Measurements from ENCODE around the gene SLC2A6. TPM values are rescaled to one million over a fixed set of nuclear protein-coding genes. Genes with fewer than 3 reads are reported as not detected.
A peak's percentile ranks its signal among the peaks of the same experiment; 100 is the strongest.

Gene SLC2A6
- total and polyA plus RNA-seq, 11 donors, result 1.8 to 10.4 (median 3.2) TPM

DNA sequence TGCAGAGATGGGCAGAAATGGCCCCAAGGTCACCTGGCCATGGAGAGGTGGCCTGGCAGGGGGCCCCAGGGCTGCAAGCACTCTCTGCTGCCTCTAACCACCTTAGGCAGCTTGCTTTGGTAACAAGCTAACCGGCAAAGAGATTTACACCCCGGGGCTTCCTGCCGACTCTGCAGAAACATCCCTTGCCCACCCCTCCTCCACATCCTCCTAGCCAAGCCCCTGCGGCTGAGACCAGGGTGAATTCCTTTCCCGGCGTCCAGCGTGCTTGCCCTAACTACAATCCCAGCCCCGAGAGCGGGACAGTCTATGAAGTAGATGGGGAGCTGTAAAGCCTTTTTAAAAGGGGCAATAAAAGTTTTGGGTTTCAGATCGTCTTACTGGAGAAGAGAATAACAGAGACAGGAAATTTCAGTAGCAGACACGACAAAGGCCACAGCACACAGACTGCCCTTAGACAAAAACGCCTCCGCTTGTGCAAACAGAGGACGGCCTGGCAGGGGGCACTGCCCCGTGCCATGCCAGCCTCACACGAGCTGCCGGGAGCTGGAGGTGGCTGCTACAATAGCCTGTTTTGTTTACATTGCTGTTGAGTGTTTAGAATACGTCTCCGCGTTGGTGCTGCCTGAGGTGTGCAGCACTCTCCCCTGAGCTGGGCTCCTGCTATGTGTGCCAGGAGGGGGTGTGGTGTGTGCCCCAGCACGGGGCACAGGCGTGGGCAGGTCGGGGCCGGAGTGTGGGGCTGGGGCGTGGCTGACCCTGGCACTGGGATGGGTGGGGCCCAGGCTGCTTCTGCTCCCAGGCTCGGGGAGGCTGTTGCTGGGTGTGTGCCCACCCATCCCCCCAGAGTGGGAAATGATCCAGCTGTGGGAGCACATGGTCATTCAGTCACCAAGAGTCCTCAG lies 30.5 kb upstream of the SLC2A6 start:
- no peaks in the 10 kb centered on the region for H3K27me3 ChIP-seq
- WGBS, 4 donors, result 13 to 22% (median 19%) methylated on average over 19 to 26 of the region's 26 CpGs
- peak in 2 of 5 donors; percentile 31 to 44 for DNase-seq
- no peaks in the 10 kb centered on the region for H3K9me3 ChIP-seq
- ATAC-seq, result peak in 1 of 4 donors; percentile 9
- no peak overlapping the region for H3K27ac ChIP-seq
- no peak overlapping the region for H3K4me3 ChIP-seq
- intact Hi-C loops (cut with DNase I), result no loop called here
- TF ChIP-seq, protein P1, sequence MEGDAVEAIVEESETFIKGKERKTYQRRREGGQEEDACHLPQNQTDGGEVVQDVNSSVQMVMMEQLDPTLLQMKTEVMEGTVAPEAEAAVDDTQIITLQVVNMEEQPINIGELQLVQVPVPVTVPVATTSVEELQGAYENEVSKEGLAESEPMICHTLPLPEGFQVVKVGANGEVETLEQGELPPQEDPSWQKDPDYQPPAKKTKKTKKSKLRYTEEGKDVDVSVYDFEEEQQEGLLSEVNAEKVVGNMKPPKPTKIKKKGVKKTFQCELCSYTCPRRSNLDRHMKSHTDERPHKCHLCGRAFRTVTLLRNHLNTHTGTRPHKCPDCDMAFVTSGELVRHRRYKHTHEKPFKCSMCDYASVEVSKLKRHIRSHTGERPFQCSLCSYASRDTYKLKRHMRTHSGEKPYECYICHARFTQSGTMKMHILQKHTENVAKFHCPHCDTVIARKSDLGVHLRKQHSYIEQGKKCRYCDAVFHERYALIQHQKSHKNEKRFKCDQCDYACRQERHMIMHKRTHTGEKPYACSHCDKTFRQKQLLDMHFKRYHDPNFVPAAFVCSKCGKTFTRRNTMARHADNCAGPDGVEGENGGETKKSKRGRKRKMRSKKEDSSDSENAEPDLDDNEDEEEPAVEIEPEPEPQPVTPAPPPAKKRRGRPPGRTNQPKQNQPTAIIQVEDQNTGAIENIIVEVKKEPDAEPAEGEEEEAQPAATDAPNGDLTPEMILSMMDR (IDR thresholded peaks at IDR 0.05), result no peak
- TF ChIP-seq POLR2A (IDR thresholded peaks at IDR 0.05), result no peak
- peaks cover 0 to 52% (median 32%) of the 10 kb centered on the region in 12 donors for H3K4me1 ChIP-seq
- H3K36me3 ChIP-seq, result no peaks in the 10 kb centered on the region

GRCh38 chr9:133508046-133508445 lies 29.1 kb upstream of the SLC2A6 start:
- no peak overlapping the region for H3K27ac ChIP-seq
- no peaks in the 10 kb centered on the region for H3K36me3 ChIP-seq
- no peak overlapping the region for H3K4me3 ChIP-seq
- DNase-seq (peak in 1 of 5 donors; percentile 42), ATAC-seq (no peak)
- peaks cover 0 to 4% (median 0%) of the 10 kb centered on the region in 12 donors for H3K9me3 ChIP-seq
- intact Hi-C loops (cut with DNase I), result no loop called here
- peaks cover 0 to 42% (median 28%) of the 10 kb centered on the region in 12 donors for H3K4me1 ChIP-seq
- WGBS, 4 donors, result 93 to 99% (median 96%) methylated on average over 8 of the region's 8 CpGs
- no peak for TF ChIP-seq POLR2A (IDR thresholded peaks at IDR 0.05)
- TF ChIP-seq, protein P1 (IDR thresholded peaks at IDR 0.05), result no peak
- H3K27me3 ChIP-seq, result no peaks in the 10 kb centered on the region

GRCh38 chr9:133507246-133507965 lies 28.5 kb upstream of the SLC2A6 start:
- H3K4me3 ChIP-seq, result no peak overlapping the region
- DNase-seq (peak in 2 of 5 donors; percentile 28 to 47), ATAC-seq (no peak)
- TF ChIP-seq, protein P1 (IDR thresholded peaks at IDR 0.05), result no peak
- TF ChIP-seq POLR2A (IDR thresholded peaks at IDR 0.05), result no peak
- intact Hi-C loops (cut with DNase I), result no loop called here
- WGBS, 4 donors, result 91 to 95% (median 94%) methylated on average over 24 of the region's 24 CpGs
- H3K4me1 ChIP-seq, result peaks cover 0 to 39% (median 27%) of the 10 kb centered on the region in 12 donors
- H3K36me3 ChIP-seq, result no peaks in the 10 kb centered on the region
- H3K27ac ChIP-seq, result peak overlapping the region in 6 of 12 donors; percentile 22 to 77 (median 44)
- peaks cover 0 to 10% (median 5%) of the 10 kb centered on the region in 12 donors for H3K9me3 ChIP-seq
- H3K27me3 ChIP-seq, result no peaks in the 10 kb centered on the region

DNA sequence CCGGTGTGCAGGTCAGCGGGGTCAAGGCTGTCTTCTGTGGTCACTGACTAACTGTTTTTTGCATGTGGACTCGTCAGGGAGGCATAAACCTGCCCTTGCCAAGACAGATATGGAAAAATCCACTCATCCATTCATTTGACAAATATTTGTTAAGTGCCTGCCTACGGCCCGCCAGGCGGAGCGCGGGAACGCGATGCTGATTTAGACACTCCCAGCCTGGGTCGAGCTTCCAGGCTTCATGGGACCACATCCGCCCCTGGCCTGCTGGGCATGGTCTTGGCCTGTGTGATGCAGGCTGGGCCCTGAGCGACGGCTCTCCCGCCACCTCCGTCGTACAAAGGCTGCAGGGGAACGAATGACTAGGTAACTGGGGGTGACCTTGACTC lies 27.7 kb upstream of the SLC2A6 start:
- Histone ChIP-seq H3K9me3 (peaks cover 0 to 18% (median 12%) of the 10 kb centered on the region in 12 donors), H3K27me3 (no peaks in the 10 kb centered on the region), H3K4me1 (peaks cover 0 to 39% (median 27%) of the 10 kb centered on the region in 12 donors), H3K36me3 (no peaks in the 10 kb centered on the region), H3K27ac (peak overlapping the region in 9 of 12 donors; percentile 26 to 77 (median 52)), H3K4me3 (no peak overlapping the region)
- intact Hi-C loops (cut with DNase I), result no loop called here
- WGBS, 4 donors, result 70 to 83% (median 71%) methylated on average over 17 to 18 of the region's 18 CpGs
- no peak for TF ChIP-seq POLR2A (IDR thresholded peaks at IDR 0.05)
- TF ChIP-seq, protein P1 (IDR thresholded peaks at IDR 0.05), result peak in 1 of 12 donors; percentile 27
- ATAC-seq (peak; percentile 42 to 66 (median 59)), DNase-seq (peak in 3 of 5 donors; percentile 75 to 80 (median 76))

Data from heart left ventricle (tissue), 16 donors.